Measurements from ENCODE around the gene CNN1. TPM values are rescaled to one million over a fixed set of nuclear protein-coding genes. Genes with fewer than 3 reads are reported as not detected.
A peak's percentile ranks its signal among the peaks of the same experiment; 100 is the strongest.

The CNN1 gene
- polyA plus RNA-seq, 1 of the 3 experiments (the other 2 are of a cell fraction) = 4.6 TPM

DNA sequence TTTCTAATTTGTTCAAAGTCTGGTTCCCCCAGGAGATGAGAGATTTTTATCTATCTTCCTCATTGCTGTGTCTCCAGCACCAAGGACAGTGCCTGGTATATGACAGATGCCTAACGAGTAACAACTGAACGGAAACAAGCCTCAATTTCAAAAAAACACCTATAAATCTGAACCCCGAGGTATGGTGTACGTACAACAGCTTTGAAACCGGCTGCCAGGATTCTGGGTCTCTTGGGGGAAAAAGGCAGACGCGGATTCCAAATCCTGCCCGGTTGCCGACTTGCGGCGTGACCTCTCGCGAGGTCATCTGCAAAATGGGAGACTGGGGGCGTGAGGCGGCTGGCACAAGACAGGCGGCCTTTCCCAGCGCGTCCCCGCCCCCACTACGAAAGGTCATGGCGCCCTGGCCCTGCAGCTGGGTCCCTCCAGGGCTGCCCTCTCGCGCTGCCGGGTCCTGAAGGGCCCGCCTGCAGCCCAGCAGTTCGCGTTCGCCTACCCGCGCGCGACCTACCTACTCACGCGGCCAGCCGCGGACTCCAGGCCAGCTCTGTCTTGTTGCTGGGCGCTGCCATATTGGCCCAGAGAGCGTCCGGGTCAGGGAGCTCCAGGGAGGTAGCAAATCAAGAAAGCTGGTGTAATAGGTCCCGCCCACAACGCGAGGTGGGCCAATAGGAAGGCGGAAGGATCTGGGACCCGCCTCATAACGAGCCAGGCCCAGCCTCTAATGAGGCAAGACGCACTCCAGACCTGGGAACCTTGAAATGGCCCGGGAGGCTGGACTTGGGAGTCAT lies 9.9 kb upstream of the CNN1 start, which contains the start of gene ECSIT:
TSS of gene ECSIT (minus strand) at position 584 of the 791 bp plus-strand sequence. CDS start 9,964 bp downstream, outside the sequence.
- Histone ChIP-seq H4K20me1 (ENCODE audit: insufficient read depth) (no peaks in the 10 kb centered on the region; the same call in 1 of the 2 replicates), H3K4me1 (ENCODE audit: control insufficient read depth in 1 of 2, insufficient read depth in 2 of 2, low read depth in 1 of 2, low read length in 1 of 2) (peaks cover 7 to 9% of the 10 kb centered on the region in 2 experiments; a peak in 2 of 4 replicates), H3K27me3 (ENCODE audit: insufficient read depth) (no peaks in the 10 kb centered on the region), H3K27ac (ENCODE audit: low read depth in 2 of 2, low read length in 1 of 2) (peak within 1 kb of the TSS; percentile 82 to 89), H2AFZ (ENCODE audit: low read depth) (peak within 1 kb of the TSS; percentile 84), H3K4me3 (ENCODE audit: low read depth in 2 of 2, low read length in 1 of 2) (peak within 1 kb of the TSS; percentile 64 to 85), H3K9ac (peak within 1 kb of the TSS; percentile 68), H3F3A (replicated peaks; ENCODE audit: insufficient read depth) (peaks cover 26% of the 10 kb centered on the region), H3K9me3 (no peaks in the 10 kb centered on the region), H3K36me3 (replicated peaks in 1 of 2; ENCODE audit: control insufficient read depth in 1 of 2, insufficient read depth in 2 of 2, low read length in 1 of 2) (no peaks in the 10 kb centered on the region), H3K79me2 (ENCODE audit: insufficient read depth) (peaks cover 20% of the 10 kb centered on the region), H3K4me2 (peak within 1 kb of the TSS; percentile 94), H3K9me2 (no peaks in the 10 kb centered on the region)
- CTCF ChIA-PET = interaction anchor here (0.8 to 2.0 kb wide), 5 partner anchors 7 to 145 kb away, joined by 3 to 8 read pairs (median 3); partner anchors contain the start of genes ELOF1 and EPOR
- peak; percentile 94 for DNase-seq
- WGBS (ENCODE audit: low lambda C conversion rate) = 2% methylated on average over 14 of the region's 47 CpGs
- POLR2A ChIA-PET = interaction anchor here (0.7 to 1.7 kb wide), 8 partner anchors 11 to 154 kb away, joined by 3 to 8 read pairs (median 5); partner anchors contain the start of genes ELAVL3, ELOF1 and SWSAP1
- peak; percentile 64; the same call in 1 of the 2 replicates for TF ChIP-seq RFX5 (IDR thresholded peaks at IDR 0.05; ENCODE audit: low read length)
- TF ChIP-seq RCOR1 (IDR thresholded peaks at IDR 0.05; ENCODE audit: low read length) = no peak
- no peak for TF ChIP-seq MEF2A (IDR thresholded peaks at IDR 0.05; ENCODE audit: borderline replicate concordance, low read depth)
- TF ChIP-seq, protein P1, sequence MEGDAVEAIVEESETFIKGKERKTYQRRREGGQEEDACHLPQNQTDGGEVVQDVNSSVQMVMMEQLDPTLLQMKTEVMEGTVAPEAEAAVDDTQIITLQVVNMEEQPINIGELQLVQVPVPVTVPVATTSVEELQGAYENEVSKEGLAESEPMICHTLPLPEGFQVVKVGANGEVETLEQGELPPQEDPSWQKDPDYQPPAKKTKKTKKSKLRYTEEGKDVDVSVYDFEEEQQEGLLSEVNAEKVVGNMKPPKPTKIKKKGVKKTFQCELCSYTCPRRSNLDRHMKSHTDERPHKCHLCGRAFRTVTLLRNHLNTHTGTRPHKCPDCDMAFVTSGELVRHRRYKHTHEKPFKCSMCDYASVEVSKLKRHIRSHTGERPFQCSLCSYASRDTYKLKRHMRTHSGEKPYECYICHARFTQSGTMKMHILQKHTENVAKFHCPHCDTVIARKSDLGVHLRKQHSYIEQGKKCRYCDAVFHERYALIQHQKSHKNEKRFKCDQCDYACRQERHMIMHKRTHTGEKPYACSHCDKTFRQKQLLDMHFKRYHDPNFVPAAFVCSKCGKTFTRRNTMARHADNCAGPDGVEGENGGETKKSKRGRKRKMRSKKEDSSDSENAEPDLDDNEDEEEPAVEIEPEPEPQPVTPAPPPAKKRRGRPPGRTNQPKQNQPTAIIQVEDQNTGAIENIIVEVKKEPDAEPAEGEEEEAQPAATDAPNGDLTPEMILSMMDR (IDR thresholded peaks at IDR 0.05) = no peak
- TF ChIP-seq TCF12 (IDR thresholded peaks at IDR 0.05) = peak; percentile 30; the same call in 1 of the 2 replicates
- TF ChIP-seq, protein P2, sequence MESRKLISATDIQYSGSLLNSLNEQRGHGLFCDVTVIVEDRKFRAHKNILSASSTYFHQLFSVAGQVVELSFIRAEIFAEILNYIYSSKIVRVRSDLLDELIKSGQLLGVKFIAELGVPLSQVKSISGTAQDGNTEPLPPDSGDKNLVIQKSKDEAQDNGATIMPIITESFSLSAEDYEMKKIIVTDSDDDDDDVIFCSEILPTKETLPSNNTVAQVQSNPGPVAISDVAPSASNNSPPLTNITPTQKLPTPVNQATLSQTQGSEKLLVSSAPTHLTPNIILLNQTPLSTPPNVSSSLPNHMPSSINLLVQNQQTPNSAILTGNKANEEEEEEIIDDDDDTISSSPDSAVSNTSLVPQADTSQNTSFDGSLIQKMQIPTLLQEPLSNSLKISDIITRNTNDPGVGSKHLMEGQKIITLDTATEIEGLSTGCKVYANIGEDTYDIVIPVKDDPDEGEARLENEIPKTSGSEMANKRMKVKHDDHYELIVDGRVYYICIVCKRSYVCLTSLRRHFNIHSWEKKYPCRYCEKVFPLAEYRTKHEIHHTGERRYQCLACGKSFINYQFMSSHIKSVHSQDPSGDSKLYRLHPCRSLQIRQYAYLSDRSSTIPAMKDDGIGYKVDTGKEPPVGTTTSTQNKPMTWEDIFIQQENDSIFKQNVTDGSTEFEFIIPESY (IDR thresholded peaks at IDR 0.05; ENCODE audit: borderline replicate concordance, low read depth) = peak; percentile 95
- TF ChIP-seq SIN3A (IDR thresholded peaks at IDR 0.05; ENCODE audit: borderline replicate concordance, low read depth, low read length) = peak; percentile 98
- TF ChIP-seq, protein P3, sequence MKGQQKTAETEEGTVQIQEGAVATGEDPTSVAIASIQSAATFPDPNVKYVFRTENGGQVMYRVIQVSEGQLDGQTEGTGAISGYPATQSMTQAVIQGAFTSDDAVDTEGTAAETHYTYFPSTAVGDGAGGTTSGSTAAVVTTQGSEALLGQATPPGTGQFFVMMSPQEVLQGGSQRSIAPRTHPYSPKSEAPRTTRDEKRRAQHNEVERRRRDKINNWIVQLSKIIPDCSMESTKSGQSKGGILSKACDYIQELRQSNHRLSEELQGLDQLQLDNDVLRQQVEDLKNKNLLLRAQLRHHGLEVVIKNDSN (IDR thresholded peaks at IDR 0.05; ENCODE audit: borderline replicate concordance, low read depth) = no peak
- no peak for TF ChIP-seq NRF1 (IDR thresholded peaks at IDR 0.05; ENCODE audit: low read depth, low read length)
- peak; percentile 72; the same call in 1 of the 2 replicates for TF ChIP-seq TAF1 (IDR thresholded peaks at IDR 0.05; ENCODE audit: borderline replicate concordance, low read depth, low read length)
- peak; percentile 99 for TF ChIP-seq YY1 (IDR thresholded peaks at IDR 0.05; ENCODE audit: low read depth)
- TF ChIP-seq RAD21 (IDR thresholded peaks at IDR 0.05; ENCODE audit: low read length) = no peak
- no peak for TF ChIP-seq SMC3 (IDR thresholded peaks at IDR 0.05; ENCODE audit: low read depth, low read length)
- TF ChIP-seq CHD2 (IDR thresholded peaks at IDR 0.05; ENCODE audit: low read length, partially characterized antibody) = peak; percentile 97
- peak in 1 of 2 experiments; percentile 16; a peak in 1 of 4 replicates for TF ChIP-seq EP300 (IDR thresholded peaks at IDR 0.05; ENCODE audit: borderline replicate concordance in 1 of 2, low read depth in 1 of 2, low read length in 1 of 2)
- TF ChIP-seq FOSL2 (IDR thresholded peaks at IDR 0.05; ENCODE audit: borderline replicate concordance, low read depth) = no peak; the same call in 1 of the 2 replicates
- TF ChIP-seq, protein P4, sequence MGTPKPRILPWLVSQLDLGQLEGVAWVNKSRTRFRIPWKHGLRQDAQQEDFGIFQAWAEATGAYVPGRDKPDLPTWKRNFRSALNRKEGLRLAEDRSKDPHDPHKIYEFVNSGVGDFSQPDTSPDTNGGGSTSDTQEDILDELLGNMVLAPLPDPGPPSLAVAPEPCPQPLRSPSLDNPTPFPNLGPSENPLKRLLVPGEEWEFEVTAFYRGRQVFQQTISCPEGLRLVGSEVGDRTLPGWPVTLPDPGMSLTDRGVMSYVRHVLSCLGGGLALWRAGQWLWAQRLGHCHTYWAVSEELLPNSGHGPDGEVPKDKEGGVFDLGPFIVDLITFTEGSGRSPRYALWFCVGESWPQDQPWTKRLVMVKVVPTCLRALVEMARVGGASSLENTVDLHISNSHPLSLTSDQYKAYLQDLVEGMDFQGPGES (IDR thresholded peaks at IDR 0.05; ENCODE audit: low read depth, low read length) = no peak
- peak; percentile 89 for TF ChIP-seq GABPA (IDR thresholded peaks at IDR 0.05; ENCODE audit: low read depth)
- TF ChIP-seq ELF1 (IDR thresholded peaks at IDR 0.05) = no peak
- TF ChIP-seq GATA2 (CRISPR knock-in tag; IDR thresholded peaks at IDR 0.05) = no peak
- TF ChIP-seq TEAD4 (IDR thresholded peaks at IDR 0.05; ENCODE audit: borderline replicate concordance, insufficient read depth) = 0 out of 2 replicates have a peak, but pooled peaks have one; percentile 10
- no peak for TF ChIP-seq JUND (IDR thresholded peaks at IDR 0.05)
- no peak; the same call in 1 of the 2 replicates for TF ChIP-seq FOXJ3 (CRISPR knock-in tag; IDR thresholded peaks at IDR 0.05)
- TF ChIP-seq, protein P5, sequence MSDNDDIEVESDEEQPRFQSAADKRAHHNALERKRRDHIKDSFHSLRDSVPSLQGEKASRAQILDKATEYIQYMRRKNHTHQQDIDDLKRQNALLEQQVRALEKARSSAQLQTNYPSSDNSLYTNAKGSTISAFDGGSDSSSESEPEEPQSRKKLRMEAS (IDR thresholded peaks at IDR 0.05; ENCODE audit: low read depth) = peak; percentile 92
- TF ChIP-seq POLR2AphosphoS5 (IDR thresholded peaks at IDR 0.05; ENCODE audit: low read depth, low read length) = peak; percentile 69
- 0 out of 2 replicates have a peak, but pooled peaks have one; percentile 13 for TF ChIP-seq NFIC (IDR thresholded peaks at IDR 0.05; ENCODE audit: borderline replicate concordance)
- TF ChIP-seq RXRA (IDR thresholded peaks at IDR 0.05; ENCODE audit: borderline replicate concordance, low read depth) = no peak
- peak; percentile 95 for TF ChIP-seq MXI1 (IDR thresholded peaks at IDR 0.05; ENCODE audit: low read depth, low read length)
